Astrocyte (in vitro differentiated cells and primary cell): Measurements from ENCODE around the gene SORBS2. TPM values are rescaled to one million over a fixed set of nuclear protein-coding genes. Genes with fewer than 3 reads are reported as not detected.
A peak's percentile ranks its signal among the peaks of the same experiment; 100 is the strongest.

ENCODE experiments used
- DNase-seq: peaks from one replicate; pipeline ENCODE4 v3.0.0-alpha.2; 2010; ENCODE audit warnings: low read depth
- FAIRE-seq: peaks from 2 replicates; lab custom pipeline; 2011; peaks lifted over from hg19 to GRCh38; lab: Jason Lieb, UNC
- H2AFZ ChIP-seq: 2 replicates; pipeline ENCODE4 v1.6.0; 2012; ENCODE audit warnings: low read depth, low read length, inconsistent platforms
- H3K27ac ChIP-seq: 2 replicates; pipeline ENCODE4 v1.5.1; 2011; ENCODE audit warnings: low read depth, low read length, inconsistent platforms
- H3K27me3 ChIP-seq: 2 replicates; pipeline ENCODE4 v1.6.0; 2011; ENCODE audit warnings: low read length, inconsistent platforms; ENCODE audit not compliant: insufficient read depth
- H3K36me3 ChIP-seq: 2 replicates; pipeline ENCODE4 v1.5.1; 2011; ENCODE audit warnings: low read length, inconsistent platforms; ENCODE audit not compliant: insufficient read depth
- H3K4me1 ChIP-seq: 2 replicates; pipeline ENCODE4 v1.5.1; 2011; ENCODE audit warnings: low read length, inconsistent platforms; ENCODE audit not compliant: insufficient read depth
- H3K4me2 ChIP-seq: 2 replicates; pipeline ENCODE4 v1.6.0; 2012; ENCODE audit warnings: low read length, inconsistent platforms
- H3K4me3 ChIP-seq: 2 replicates; pipeline ENCODE4 v1.5.1; 2011; ENCODE audit warnings: low read depth, mild to moderate bottlenecking, low read length, inconsistent platforms; ENCODE audit not compliant: insufficient read depth
- H3K79me2 ChIP-seq: 2 replicates; pipeline ENCODE4 v1.6.0; 2012; ENCODE audit warnings: mild to moderate bottlenecking, low read length, inconsistent platforms; ENCODE audit not compliant: insufficient read depth
- H3K9ac ChIP-seq: 2 replicates; pipeline ENCODE4 v1.6.0; 2012; ENCODE audit warnings: mild to moderate bottlenecking, low read length, inconsistent platforms
- H3K9me3 ChIP-seq: 2 replicates; pipeline ENCODE4 v1.5.1; 2012; ENCODE audit warnings: low read depth, mild to moderate bottlenecking, low read length, inconsistent platforms; ENCODE audit not compliant: insufficient read depth
- H4K20me1 ChIP-seq: 2 replicates; pipeline ENCODE4 v1.6.0; 2012; ENCODE audit warnings: low read length, inconsistent platforms; ENCODE audit not compliant: insufficient read depth
- H3K27ac Mint-ChIP-seq: one replicate; pipeline ENCODE4 v1.8.0; 2021; ENCODE audit warnings: mild to moderate bottlenecking, mixed read lengths; ENCODE audit not compliant: unreplicated experiment
- H3K27me3 Mint-ChIP-seq: one replicate; pipeline ENCODE4 v1.8.0; 2021; ENCODE audit warnings: low read depth, mixed read lengths; ENCODE audit not compliant: unreplicated experiment
- H3K36me3 Mint-ChIP-seq: one replicate; pipeline ENCODE4 v1.8.0; 2021; ENCODE audit warnings: low read depth, mixed read lengths; ENCODE audit not compliant: unreplicated experiment
- H3K4me1 Mint-ChIP-seq: one replicate; pipeline ENCODE4 v1.8.0; 2021; ENCODE audit warnings: low read depth, mixed read lengths; ENCODE audit not compliant: unreplicated experiment
- H3K4me3 Mint-ChIP-seq: one replicate; pipeline ENCODE4 v1.8.0; 2021; ENCODE audit warnings: mild to moderate bottlenecking, moderate library complexity, mixed read lengths; ENCODE audit not compliant: unreplicated experiment
- H3K9me3 Mint-ChIP-seq: one replicate; pipeline ENCODE4 v1.8.0; 2021; ENCODE audit warnings: mild to moderate bottlenecking, mixed read lengths; ENCODE audit not compliant: unreplicated experiment
- EZH2 ChIP-seq: IDR thresholded peaks from 2 replicates; pipeline ENCODE4 v1.6.1; 2012; ENCODE audit warnings: mild to moderate bottlenecking, low read length, inconsistent platforms; ENCODE audit not compliant: insufficient read depth
- total RNA-seq: library from RNA; stranded (reverse); gene quantifications from 2 replicates; pipeline ENCODE4 v1.2.1, GENCODE V29; 2021
- TF ChIP-seq, protein P1 (sequence below): IDR thresholded peaks from 2 replicates; pipeline ENCODE4 v1.5.1; 2011; ENCODE audit warnings: low read depth, mild to moderate bottlenecking, inconsistent platforms, low read length, moderate library complexity; ENCODE audit not compliant: insufficient read depth

Gene SORBS2
- total RNA-seq, 1 donor from 2014 or later, result 97.4 TPM

DNA sequence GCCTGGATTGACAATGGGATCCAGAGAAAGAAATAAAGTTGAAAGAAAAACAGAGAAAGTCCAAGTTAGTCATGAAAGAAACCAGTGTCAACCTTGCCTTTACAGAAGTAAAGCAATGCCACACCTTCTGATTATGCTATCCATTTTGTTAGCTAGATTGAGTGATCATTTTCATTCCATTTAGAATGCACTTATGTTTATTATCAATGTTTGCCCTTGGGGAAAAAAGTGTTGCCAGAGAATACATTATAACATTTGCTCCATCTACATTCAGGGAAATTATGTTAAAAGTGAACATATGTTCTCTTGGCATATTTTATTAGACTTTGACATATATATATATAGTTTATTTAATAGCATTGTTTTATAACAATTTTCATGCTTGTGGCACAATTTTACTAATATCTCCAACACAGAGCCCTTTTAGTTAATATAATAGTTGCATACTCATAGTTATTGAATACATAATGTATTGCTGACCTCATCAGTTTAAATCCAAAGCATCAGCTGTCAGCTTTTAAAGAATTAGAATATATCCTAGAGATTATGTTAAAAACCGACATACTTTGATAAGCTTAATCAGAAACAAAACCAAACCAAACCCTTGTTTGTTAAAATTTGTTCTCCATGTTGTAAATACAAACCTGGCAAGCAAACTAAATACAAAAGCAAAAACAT lies 134.2 kb downstream of the SORBS2 start:
- H3K4me1 ChIP-seq, result peaks cover 8% of the 10 kb centered on the region
- no peak overlapping the region for H3K4me2 ChIP-seq
- no peak overlapping the region for H3K4me3 ChIP-seq
- DNase-seq, result no peak
- TF ChIP-seq, protein P1, sequence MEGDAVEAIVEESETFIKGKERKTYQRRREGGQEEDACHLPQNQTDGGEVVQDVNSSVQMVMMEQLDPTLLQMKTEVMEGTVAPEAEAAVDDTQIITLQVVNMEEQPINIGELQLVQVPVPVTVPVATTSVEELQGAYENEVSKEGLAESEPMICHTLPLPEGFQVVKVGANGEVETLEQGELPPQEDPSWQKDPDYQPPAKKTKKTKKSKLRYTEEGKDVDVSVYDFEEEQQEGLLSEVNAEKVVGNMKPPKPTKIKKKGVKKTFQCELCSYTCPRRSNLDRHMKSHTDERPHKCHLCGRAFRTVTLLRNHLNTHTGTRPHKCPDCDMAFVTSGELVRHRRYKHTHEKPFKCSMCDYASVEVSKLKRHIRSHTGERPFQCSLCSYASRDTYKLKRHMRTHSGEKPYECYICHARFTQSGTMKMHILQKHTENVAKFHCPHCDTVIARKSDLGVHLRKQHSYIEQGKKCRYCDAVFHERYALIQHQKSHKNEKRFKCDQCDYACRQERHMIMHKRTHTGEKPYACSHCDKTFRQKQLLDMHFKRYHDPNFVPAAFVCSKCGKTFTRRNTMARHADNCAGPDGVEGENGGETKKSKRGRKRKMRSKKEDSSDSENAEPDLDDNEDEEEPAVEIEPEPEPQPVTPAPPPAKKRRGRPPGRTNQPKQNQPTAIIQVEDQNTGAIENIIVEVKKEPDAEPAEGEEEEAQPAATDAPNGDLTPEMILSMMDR, result no peak
- no peak for TF ChIP-seq EZH2
- Mint-ChIP-seq H3K36me3 (peaks cover 26% of the 10 kb centered on the region), H3K4me3 (no peak overlapping the region), H3K27ac (no peak overlapping the region), H3K4me1 (peaks cover 24% of the 10 kb centered on the region), H3K27me3 (no peaks in the 10 kb centered on the region), H3K9me3 (no peaks in the 10 kb centered on the region)
- no peaks in the 10 kb centered on the region for H4K20me1 ChIP-seq
- H3K27ac ChIP-seq, result no peak overlapping the region
- no peak overlapping the region for H3K9ac ChIP-seq
- no peaks in the 10 kb centered on the region for H3K79me2 ChIP-seq
- H3K27me3 ChIP-seq, result no peaks in the 10 kb centered on the region
- H2AFZ ChIP-seq, result no peak overlapping the region
- H3K9me3 ChIP-seq, result no peaks in the 10 kb centered on the region
- FAIRE-seq, result no peak
- H3K36me3 ChIP-seq, result no peaks in the 10 kb centered on the region

DNA sequence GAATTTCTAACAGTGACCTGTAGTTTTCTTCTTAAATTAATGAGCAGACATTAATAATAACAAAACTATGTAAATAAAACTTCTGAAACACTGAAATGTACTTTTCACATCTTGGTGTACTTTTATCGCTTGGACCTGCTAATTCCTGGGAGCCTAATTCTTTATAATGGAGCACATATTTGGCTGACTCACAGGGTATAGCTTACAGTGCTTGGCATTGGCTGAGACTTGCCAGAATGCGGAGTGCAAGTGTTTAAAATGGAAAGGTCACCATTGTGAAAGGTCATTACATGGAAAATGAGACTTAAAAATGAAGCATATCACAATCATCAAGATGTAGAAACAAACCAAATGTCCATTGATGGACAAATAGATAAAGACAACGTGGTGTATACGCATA lies 139.4 kb downstream of the SORBS2 start:
- H3K27me3 Mint-ChIP-seq, result no peaks in the 10 kb centered on the region
- no peak overlapping the region for H3K27ac Mint-ChIP-seq
- no peaks in the 10 kb centered on the region for H4K20me1 ChIP-seq
- H3K9me3 Mint-ChIP-seq, result no peaks in the 10 kb centered on the region
- H3K36me3 ChIP-seq, result no peaks in the 10 kb centered on the region
- H3K4me3 ChIP-seq, result no peak overlapping the region
- FAIRE-seq (peak; percentile 63), DNase-seq (no peak)
- peaks cover 36% of the 10 kb centered on the region for H3K36me3 Mint-ChIP-seq
- no peaks in the 10 kb centered on the region for H3K79me2 ChIP-seq
- H3K4me3 Mint-ChIP-seq, result no peak overlapping the region
- H3K27me3 ChIP-seq, result no peaks in the 10 kb centered on the region
- no peak overlapping the region for H3K9ac ChIP-seq
- no peak for TF ChIP-seq EZH2
- TF ChIP-seq, protein P1, result no peak
- no peaks in the 10 kb centered on the region for H3K9me3 ChIP-seq
- no peak overlapping the region for H3K4me2 ChIP-seq
- H3K4me1 ChIP-seq, result no peaks in the 10 kb centered on the region
- H3K4me1 Mint-ChIP-seq, result peaks cover 7% of the 10 kb centered on the region
- no peak overlapping the region for H2AFZ ChIP-seq
- no peak overlapping the region for H3K27ac ChIP-seq

DNA sequence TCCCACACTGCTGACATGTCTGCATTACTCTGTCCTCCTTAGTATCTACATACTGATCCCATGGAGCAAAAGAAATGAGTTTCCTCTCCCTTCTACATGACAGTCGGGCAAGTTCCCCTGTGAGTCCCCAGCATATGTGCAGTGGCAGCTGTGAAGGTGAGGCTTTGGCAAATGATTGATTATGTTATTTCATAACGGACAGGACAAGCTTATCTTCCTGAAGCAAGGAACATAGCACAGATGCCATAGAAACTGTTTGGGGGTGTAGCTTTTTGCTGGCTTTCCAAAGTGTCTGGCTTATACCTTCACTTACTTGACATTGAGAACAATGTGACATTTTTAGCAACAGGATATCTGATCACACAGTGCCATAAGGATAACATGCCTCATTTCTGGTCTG lies 139.8 kb downstream of the SORBS2 start:
- no peak overlapping the region for H3K27ac ChIP-seq
- H3K9me3 Mint-ChIP-seq, result no peaks in the 10 kb centered on the region
- no peak for TF ChIP-seq EZH2
- peaks cover 32% of the 10 kb centered on the region for H3K36me3 Mint-ChIP-seq
- H3K4me3 ChIP-seq, result no peak overlapping the region
- H3K79me2 ChIP-seq, result no peaks in the 10 kb centered on the region
- no peaks in the 10 kb centered on the region for H3K9me3 ChIP-seq
- H3K4me1 ChIP-seq, result no peaks in the 10 kb centered on the region
- no peak overlapping the region for H3K9ac ChIP-seq
- FAIRE-seq, result no peak
- no peak overlapping the region for H3K27ac Mint-ChIP-seq
- no peaks in the 10 kb centered on the region for H4K20me1 ChIP-seq
- no peak overlapping the region for H2AFZ ChIP-seq
- H3K36me3 ChIP-seq, result no peaks in the 10 kb centered on the region
- H3K27me3 ChIP-seq, result no peaks in the 10 kb centered on the region
- no peak overlapping the region for H3K4me3 Mint-ChIP-seq
- H3K27me3 Mint-ChIP-seq, result no peaks in the 10 kb centered on the region
- H3K4me1 Mint-ChIP-seq, result peaks cover 7% of the 10 kb centered on the region
- no peak for DNase-seq
- no peak overlapping the region for H3K4me2 ChIP-seq
